ENCODE data around the gene SIAH2. TPM values are rescaled to one million over a fixed set of nuclear protein-coding genes. Genes with fewer than 3 reads are reported as not detected.

SIAH2 gene
- total and polyA plus RNA-seq, 2 experiments from 2014 or later: 43.6 to 57.9 TPM

DNA sequence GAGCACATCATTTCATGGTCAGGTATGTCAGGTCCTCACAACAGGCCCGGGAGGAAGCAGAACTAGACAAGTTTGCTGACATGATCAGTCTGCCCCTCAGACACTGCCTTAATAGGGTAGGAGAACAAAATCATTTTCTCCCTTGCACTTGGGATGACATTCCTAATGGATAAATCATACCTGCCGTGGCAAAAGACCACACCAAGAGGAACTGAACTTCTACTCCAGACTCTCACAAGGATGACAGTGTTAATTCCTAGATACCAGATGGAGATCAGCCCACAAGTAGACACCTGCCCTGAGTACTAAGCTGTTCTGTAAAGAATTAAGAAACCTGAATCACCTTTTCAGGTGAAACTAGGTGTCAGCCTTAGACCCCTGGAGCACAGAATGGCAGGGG lies 19.5 kb downstream of the SIAH2 start:
- Histone ChIP-seq H3K9me3 (ENCODE audit: low read depth) (no peaks in the 10 kb centered on the region), H3K27me3 (no peaks in the 10 kb centered on the region), H3K27ac (peak overlapping the region; percentile 4), H3K36me3 (replicated peaks; ENCODE audit: insufficient read depth, low read depth) (no peaks in the 10 kb centered on the region), H3K4me2 (no peak overlapping the region), H3K4me1 (ENCODE audit: insufficient read depth) (peaks cover 46% of the 10 kb centered on the region), H2AFZ (no peak overlapping the region), H3K79me2 (peaks cover 86% of the 10 kb centered on the region), H3K9me2 (replicated peaks; ENCODE audit: insufficient read depth) (no peaks in the 10 kb centered on the region), H4K20me1 (ENCODE audit: insufficient read depth, poor library complexity, severe bottlenecking) (peaks cover 7% of the 10 kb centered on the region), H3K4me3 (no peak overlapping the region)
- WGBS (ENCODE audit: low lambda C conversion rate, missing lambda C conversion rate): 73% methylated on average over 2 of the region's 2 CpGs
- TF ChIP-seq EZH2 (IDR thresholded peaks at IDR 0.05; ENCODE audit: borderline replicate concordance) (no peak), EZH2phosphoT487 (IDR thresholded peaks at IDR 0.05; ENCODE audit: low read depth, severe bottlenecking, unreplicated experiment) (no peak), CTCF (IDR thresholded peaks at IDR 0.05; ENCODE audit: poor library complexity) (no peak)
- DNase-seq (ENCODE audit: low spot score): no peak

DNA sequence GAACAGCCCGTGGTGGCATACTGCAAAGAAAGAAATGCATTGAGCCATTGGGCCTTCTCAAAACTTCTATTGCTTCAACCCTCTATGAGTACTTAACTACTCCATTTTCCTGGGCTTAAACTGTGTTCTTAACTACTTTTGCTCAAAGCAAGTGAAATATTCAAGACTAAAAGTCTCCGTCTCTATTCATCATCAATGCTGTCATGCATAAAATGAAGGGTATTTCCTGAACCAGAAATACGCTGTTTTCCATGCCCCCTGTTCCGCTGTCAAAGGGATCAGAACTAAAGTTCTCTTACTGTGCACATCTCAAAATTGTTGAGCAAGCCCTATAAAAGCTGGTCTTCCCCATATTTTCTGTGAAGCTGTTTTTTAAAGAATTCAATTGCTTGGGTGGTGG lies 20.3 kb downstream of the SIAH2 start:
- Histone ChIP-seq H3K4me3 (no peak overlapping the region), H2AFZ (no peak overlapping the region), H3K27ac (no peak overlapping the region), H3K36me3 (replicated peaks; ENCODE audit: insufficient read depth, low read depth) (no peaks in the 10 kb centered on the region), H3K9me2 (replicated peaks; ENCODE audit: insufficient read depth) (no peaks in the 10 kb centered on the region), H3K4me2 (no peak overlapping the region), H3K79me2 (peaks cover 78% of the 10 kb centered on the region), H3K9me3 (ENCODE audit: low read depth) (no peaks in the 10 kb centered on the region), H4K20me1 (ENCODE audit: insufficient read depth, poor library complexity, severe bottlenecking) (peaks cover 7% of the 10 kb centered on the region), H3K4me1 (ENCODE audit: insufficient read depth) (peaks cover 46% of the 10 kb centered on the region), H3K27me3 (no peaks in the 10 kb centered on the region)
- 97% methylated on average over 4 of the region's 4 CpGs for WGBS (ENCODE audit: low lambda C conversion rate, missing lambda C conversion rate)
- TF ChIP-seq EZH2 (IDR thresholded peaks at IDR 0.05; ENCODE audit: borderline replicate concordance): no peak
- no peak for TF ChIP-seq EZH2phosphoT487 (IDR thresholded peaks at IDR 0.05; ENCODE audit: low read depth, severe bottlenecking, unreplicated experiment)
- no peak for DNase-seq (ENCODE audit: low spot score)

DNA sequence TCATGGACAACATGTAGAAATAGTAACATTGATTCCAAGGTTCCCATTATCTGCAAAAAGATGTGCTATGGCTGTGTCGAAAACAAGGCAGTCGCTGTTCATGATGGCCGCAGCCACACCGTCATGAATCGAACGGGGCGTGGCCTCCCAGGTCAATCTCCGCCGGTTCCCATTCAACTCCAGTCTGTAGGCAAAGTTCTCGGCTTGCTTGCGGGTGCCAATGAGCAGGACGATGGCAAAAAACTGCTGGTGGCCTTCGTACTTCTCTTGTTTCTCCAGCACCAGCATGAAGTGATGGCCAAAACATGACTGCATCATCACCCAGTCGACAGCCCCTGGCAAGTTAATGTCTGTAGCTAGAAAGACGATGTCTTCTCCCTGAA lies 20.8 kb downstream of the SIAH2 start:
- H3K36me3 ChIP-seq (replicated peaks; ENCODE audit: insufficient read depth, low read depth): no peaks in the 10 kb centered on the region
- H3K4me2 ChIP-seq: no peak overlapping the region
- TF ChIP-seq CTCF (IDR thresholded peaks at IDR 0.05; ENCODE audit: poor library complexity): no peak
- no peak for TF ChIP-seq EZH2 (IDR thresholded peaks at IDR 0.05; ENCODE audit: borderline replicate concordance)
- no peak for TF ChIP-seq EZH2phosphoT487 (IDR thresholded peaks at IDR 0.05; ENCODE audit: low read depth, severe bottlenecking, unreplicated experiment)
- H3K79me2 ChIP-seq: peaks cover 72% of the 10 kb centered on the region
- H3K27me3 ChIP-seq: no peaks in the 10 kb centered on the region
- no peak for DNase-seq (ENCODE audit: low spot score)
- H3K4me1 ChIP-seq (ENCODE audit: insufficient read depth): peaks cover 46% of the 10 kb centered on the region
- H3K27ac ChIP-seq: no peak overlapping the region
- no peak overlapping the region for H3K4me3 ChIP-seq
- H3K9me3 ChIP-seq (ENCODE audit: low read depth): no peaks in the 10 kb centered on the region
- H2AFZ ChIP-seq: no peak overlapping the region
- H3K9me2 ChIP-seq (replicated peaks; ENCODE audit: insufficient read depth): no peaks in the 10 kb centered on the region
- H4K20me1 ChIP-seq (ENCODE audit: insufficient read depth, poor library complexity, severe bottlenecking): peaks cover 7% of the 10 kb centered on the region
- WGBS (ENCODE audit: low lambda C conversion rate, missing lambda C conversion rate): 97% methylated on average over 15 of the region's 15 CpGs

DNA sequence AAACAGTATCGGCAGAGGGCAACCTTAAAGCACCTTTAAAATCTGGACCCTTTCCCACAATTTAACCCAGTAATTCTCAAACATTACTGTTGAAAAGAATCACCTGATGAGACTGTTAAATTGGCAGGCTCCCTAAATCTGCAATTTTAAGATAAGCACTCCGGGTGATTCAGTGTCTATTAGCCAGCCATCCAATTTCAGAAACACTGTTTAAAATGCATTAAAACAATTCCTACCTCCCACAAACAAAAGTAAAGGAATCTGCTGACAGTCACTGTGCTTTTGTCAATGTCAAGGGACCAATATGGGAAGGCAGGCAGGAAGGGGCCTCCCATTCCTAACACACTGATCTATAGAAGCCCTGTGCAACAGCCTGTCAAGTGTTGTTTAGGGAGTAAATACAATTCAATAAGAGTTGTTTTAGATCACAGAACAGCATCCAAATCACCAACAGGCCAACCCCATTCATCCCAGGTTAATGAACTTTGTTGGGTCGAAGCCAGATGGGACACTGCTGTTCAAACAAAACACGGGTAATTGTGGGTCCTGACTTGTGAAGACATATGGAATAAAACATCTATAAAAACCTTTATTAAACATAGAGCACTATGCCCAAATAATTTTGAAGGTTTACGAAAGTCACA lies 21.4 kb downstream of the SIAH2 start:
- peaks cover 46% of the 10 kb centered on the region for H3K4me1 ChIP-seq (ENCODE audit: insufficient read depth)
- H3K9me2 ChIP-seq (replicated peaks; ENCODE audit: insufficient read depth): no peaks in the 10 kb centered on the region
- no peaks in the 10 kb centered on the region for H3K9me3 ChIP-seq (ENCODE audit: low read depth)
- peaks cover 67% of the 10 kb centered on the region for H3K79me2 ChIP-seq
- TF ChIP-seq EZH2phosphoT487 (IDR thresholded peaks at IDR 0.05; ENCODE audit: low read depth, severe bottlenecking, unreplicated experiment) (no peak), CTCF (IDR thresholded peaks at IDR 0.05; ENCODE audit: poor library complexity) (no peak), EZH2 (IDR thresholded peaks at IDR 0.05; ENCODE audit: borderline replicate concordance) (no peak)
- 75% methylated on average over 5 of the region's 5 CpGs for WGBS (ENCODE audit: low lambda C conversion rate, missing lambda C conversion rate)
- peaks cover 3% of the 10 kb centered on the region for H4K20me1 ChIP-seq (ENCODE audit: insufficient read depth, poor library complexity, severe bottlenecking)
- no peaks in the 10 kb centered on the region for H3K27me3 ChIP-seq
- H3K27ac ChIP-seq: no peak overlapping the region
- DNase-seq (ENCODE audit: low spot score): no peak
- no peak overlapping the region for H2AFZ ChIP-seq
- H3K4me3 ChIP-seq: no peak overlapping the region
- H3K4me2 ChIP-seq: no peak overlapping the region
- no peaks in the 10 kb centered on the region for H3K36me3 ChIP-seq (replicated peaks; ENCODE audit: insufficient read depth, low read depth)
